ENCODE data around the gene NMT2.

The NMT2 gene

GRCh38 chr10:15144788-15145187, 23.7 kb downstream of the NMT2 start:
- DNase-seq, result no peak

GRCh38 chr10:15141136-15142054, 27.1 kb downstream of the NMT2 start:
- peak in 20 of 56 donors; percentile 2 to 51 (median 8) for DNase-seq

GRCh38 chr10:15140698-15141097, 27.8 kb downstream of the NMT2 start:
- peak in 32 of 56 donors; percentile 2 to 36 (median 12) for DNase-seq

- DNase-seq, result no peak
Observed at GRCh38 chr10:15137636-15138035, 30.9 kb downstream of the NMT2 start.

- DNase-seq, result no peak
Observed at GRCh38 chr10:15137036-15137359, 31.5 kb downstream of the NMT2 start.

GRCh38 chr10:15136129-15137035, 32.1 kb downstream of the NMT2 start:
- no peak for DNase-seq

GRCh38 chr10:15131330-15131729, 37.2 kb downstream of the NMT2 start:
- no peak for DNase-seq

- no peak for DNase-seq
Observed at GRCh38 chr10:15124908-15125307, 43.6 kb downstream of the NMT2 start.

GRCh38 chr10:15124190-15124589, 44.3 kb downstream of the NMT2 start:
- no peak for DNase-seq

- DNase-seq, result no peak
Observed at GRCh38 chr10:15123749-15124184, 44.7 kb downstream of the NMT2 start.

GRCh38 chr10:15122477-15123030, 45.9 kb downstream of the NMT2 start:
- no peak for DNase-seq

- DNase-seq, result no peak
Observed at GRCh38 chr10:15121707-15122106, 46.8 kb downstream of the NMT2 start.

- no peak for DNase-seq
Observed at GRCh38 chr10:15120523-15120922, 48.0 kb downstream of the NMT2 start.

- no peak for DNase-seq
Observed at GRCh38 chr10:15118615-15119014, 49.9 kb downstream of the NMT2 start.

GRCh38 chr10:15116225-15116624, 52.3 kb downstream of the NMT2 start:
- DNase-seq, result no peak

- no peak for DNase-seq
Observed at GRCh38 chr10:15113766-15114165, 54.7 kb downstream of the NMT2 start.

GRCh38 chr10:15112657-15113056, 55.8 kb downstream of the NMT2 start:
- DNase-seq, result no peak

- peak in 35 of 56 donors; percentile 1 to 76 (median 21) for DNase-seq
Observed at GRCh38 chr10:15106352-15107013, 62.0 kb downstream of the NMT2 start.

- no peak for DNase-seq
Observed at GRCh38 chr10:15103513-15103912, 65.0 kb downstream of the NMT2 start.

GRCh38 chr10:15099886-15100285, 68.6 kb downstream of the NMT2 start:
- no peak for DNase-seq
